Astrocyte of the cerebellum (primary cell): ENCODE results near the gene OR5K3.
"Not testable (repeated sequence)": the region's sequence is repeated elsewhere in the genome, so short reads cannot be mapped to it uniquely, and the experiment has no call there.

Experiments used
- DNase-seq: peaks from one replicate; pipeline ENCODE4 v3.0.0-alpha.2; 2011; ENCODE audit warnings: low read depth
- H3K4me3 ChIP-seq: 2 replicates; pipeline ENCODE4 v1.5.1; 2011; ENCODE audit warnings: mild to moderate bottlenecking, low read depth, low read length, moderate library complexity
- CTCF ChIP-seq: IDR thresholded peaks from 2 replicates; pipeline ENCODE4 v1.5.1; 2012; ENCODE audit warnings: low read length, low read depth, moderate library complexity, mild to moderate bottlenecking; ENCODE audit errors: missing control alignments
- in situ Hi-C: cut with HindIII; loops from 2 replicates; pipeline ENCODE4 v1.10.0; 2017; ENCODE audit warnings: low sequenced_read_pairs

The OR5K3 gene

DNA sequence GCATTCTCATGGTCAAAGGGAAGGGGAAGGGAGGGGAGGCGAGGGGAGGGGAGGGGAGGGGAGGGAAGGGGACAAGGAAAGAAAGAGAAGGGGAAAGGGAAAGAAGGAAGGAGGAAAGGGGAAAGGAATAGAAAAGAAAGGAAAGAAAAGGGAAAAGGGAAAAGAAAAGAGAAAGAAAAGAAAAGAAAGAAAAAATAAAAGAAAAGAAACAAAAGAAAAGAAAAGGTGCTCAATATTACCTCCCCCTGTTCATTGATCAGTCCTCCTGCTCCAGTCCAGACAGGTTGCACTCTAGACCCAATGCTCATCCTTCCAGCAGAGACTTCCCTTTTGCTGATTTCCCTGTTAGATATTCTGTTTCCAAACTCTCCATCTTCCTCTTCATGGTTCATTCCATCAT, 18.0 kb upstream of the OR5K3 start:
- DNase-seq: no peak
- TF ChIP-seq CTCF: no peak
- in situ Hi-C loops: no loop called here
- H3K4me3 ChIP-seq: no peak overlapping the region

DNA sequence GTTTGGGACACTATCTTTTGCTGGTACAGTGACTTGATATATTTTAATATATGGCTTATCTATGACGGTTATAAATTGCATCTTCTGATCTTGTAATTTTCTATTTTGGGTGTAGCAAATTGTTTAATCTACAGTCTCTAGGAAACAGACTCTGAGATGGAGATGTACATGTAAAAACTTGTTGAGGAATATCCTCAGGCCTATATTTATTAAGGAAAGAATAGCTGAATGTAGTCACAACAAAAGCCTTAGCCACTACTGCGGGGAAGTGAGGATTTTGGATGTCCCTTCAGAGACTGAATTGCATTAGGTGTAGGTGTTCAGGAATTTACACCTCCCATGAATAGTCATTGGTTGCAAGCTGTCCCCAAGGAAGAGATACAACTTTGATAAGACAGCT, 13.8 kb upstream of the OR5K3 start:
- DNase-seq: no peak
- TF ChIP-seq CTCF: no peak
- H3K4me3 ChIP-seq: no peak overlapping the region
- in situ Hi-C loops: no loop called here

DNA sequence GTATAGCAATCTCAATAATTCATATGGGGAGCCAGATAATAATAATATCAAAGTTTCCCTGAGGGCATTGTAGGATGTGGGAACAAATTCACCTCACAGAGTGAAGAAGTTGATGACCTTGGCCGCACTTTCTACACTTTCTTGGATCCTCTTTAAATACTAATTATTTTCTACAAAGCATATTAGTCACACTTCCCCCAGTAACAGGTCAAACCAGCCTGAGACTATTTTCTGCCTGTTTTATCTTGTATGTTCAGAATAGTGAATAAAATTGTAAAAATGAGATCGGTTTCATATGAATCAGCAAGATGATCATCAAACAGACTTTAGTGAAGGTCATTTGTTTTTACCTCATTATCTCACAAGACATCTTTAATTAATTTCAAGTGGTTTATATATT, 2.3 kb upstream of the OR5K3 start:
- in situ Hi-C loops: no loop called here
- TF ChIP-seq CTCF: no peak
- H3K4me3 ChIP-seq: no peak overlapping the region
- DNase-seq: no peak

DNA sequence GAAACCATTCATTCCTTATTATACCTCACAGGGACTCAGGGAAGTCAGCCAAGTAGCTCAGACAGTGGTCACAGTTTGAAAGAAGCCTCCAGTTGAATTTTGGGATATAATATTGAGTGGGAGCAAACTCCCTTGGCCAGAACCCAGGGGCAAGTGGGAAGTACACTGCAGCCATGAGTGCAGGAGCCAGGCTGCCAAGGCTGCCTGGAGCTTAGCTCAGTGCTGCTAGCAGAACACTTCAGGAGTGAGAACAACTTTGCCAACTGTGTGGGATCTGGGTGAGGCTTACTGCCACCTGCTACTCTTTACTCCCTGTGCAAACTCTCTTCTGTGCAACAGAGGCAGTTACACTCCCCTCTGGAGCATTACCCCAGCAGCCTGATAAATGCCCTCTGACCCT, 4.6 kb downstream of the OR5K3 start:
- TF ChIP-seq CTCF: no peak
- DNase-seq: no peak
- no peak overlapping the region for H3K4me3 ChIP-seq
- in situ Hi-C loops: no loop called here

DNA sequence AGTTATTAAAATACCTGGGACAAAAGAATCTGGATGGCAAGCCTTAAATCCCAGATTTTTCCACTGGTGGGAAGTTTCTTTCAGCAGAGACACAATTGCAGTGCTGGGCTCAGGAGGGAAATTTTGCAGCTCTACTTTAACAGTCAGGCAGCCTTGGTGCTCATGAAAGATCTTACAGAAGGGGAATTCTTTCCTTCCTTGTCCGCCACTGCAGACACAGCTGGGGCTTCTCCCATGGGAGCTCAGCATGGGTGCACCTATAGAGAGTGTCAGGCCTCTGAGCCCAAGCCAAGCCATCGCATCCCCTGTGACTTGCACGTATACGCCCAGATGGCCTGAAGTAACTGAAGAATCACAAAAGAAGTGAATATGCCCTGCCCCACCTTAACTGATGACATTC, 6.0 kb downstream of the OR5K3 start:
- in situ Hi-C loops, DNase-seq, H3K4me3 ChIP-seq: not testable (repeated sequence)

GRCh38 chr3:98398513-98398912, 8.0 kb downstream of the OR5K3 start:
- no peak overlapping the region for H3K4me3 ChIP-seq
- no peak for DNase-seq
- TF ChIP-seq CTCF: no peak
- in situ Hi-C loops: no loop called here

DNA sequence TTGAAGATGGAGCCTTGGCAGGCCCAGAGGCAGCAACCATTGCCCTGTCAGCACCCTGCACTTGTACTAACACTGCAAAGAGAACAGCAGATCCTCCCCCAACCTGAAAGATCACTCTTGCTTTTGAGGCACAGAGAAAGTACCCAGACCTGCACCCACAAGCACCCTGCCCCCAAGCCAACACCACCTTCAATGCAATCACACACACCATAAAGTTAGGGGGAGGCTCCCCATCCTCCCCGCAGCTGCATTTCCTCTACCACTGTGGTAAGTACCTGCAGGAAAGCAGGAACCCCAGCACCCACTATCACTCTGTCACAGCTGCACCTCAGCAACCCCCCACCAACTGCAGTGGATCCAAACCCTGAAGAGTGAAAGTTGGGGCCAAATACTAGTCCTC, 12.0 kb downstream of the OR5K3 start:
- no peak for TF ChIP-seq CTCF
- no peak for DNase-seq
- H3K4me3 ChIP-seq: no peak overlapping the region
- in situ Hi-C loops: no loop called here
